HG03045 (cell line): ENCODE results near the gene TMEM120B.

Source experiments
- ATAC-seq: cut with Tn5 transposase; IDR thresholded peaks from one replicate; pipeline ENCODE4 v1.9.1; 2021; ENCODE audit warnings: mild to moderate bottlenecking, moderate library complexity; ENCODE audit not compliant: unreplicated experiment

TMEM120B gene

DNA sequence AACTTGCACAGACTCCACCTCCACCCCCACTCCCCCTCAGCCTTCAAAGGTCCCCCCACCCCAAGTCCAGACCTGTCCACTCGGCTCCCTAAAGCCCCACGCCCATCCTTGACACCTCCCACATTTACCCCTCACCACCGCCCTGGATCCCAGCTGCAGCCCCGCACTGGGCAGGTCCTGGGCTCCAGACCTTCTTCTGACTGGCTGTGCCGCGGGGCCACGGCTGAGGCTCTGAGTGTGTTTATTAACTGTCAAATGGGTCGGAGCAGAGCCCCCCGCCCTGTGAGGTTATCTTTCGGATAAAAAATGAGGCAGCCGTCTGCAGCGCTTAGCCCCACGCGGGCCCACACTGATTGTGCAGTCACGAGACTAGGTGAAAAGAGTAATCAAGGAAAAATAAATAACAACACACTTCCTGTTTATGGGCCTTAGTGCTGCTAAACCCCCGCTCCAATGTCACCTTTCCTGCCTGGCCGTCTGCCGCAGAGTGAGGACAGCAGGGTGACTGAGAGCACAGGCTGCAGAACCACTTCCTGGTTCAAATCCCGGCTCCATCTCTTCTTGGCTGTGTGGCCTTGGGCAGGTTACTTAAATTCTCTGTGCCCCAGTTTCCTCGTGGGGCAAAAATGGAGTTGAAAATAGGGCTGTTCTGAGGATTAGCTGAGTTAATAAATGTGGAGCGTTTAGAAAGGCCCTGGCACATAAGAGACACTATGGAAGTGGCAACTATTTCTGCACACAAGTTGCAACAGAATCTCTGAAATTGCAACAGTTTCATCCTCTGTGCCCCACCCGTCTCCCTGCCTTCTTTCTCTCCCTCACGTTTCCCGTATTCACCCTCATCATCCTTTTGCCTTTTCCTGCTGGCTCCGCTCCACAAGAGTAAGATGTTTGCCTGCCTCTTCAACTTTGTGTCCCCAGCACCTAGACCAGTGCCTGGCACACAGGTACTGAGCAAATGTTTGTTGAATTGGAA, 100.7 kb downstream of the TMEM120B start:
- no peak for ATAC-seq

DNA sequence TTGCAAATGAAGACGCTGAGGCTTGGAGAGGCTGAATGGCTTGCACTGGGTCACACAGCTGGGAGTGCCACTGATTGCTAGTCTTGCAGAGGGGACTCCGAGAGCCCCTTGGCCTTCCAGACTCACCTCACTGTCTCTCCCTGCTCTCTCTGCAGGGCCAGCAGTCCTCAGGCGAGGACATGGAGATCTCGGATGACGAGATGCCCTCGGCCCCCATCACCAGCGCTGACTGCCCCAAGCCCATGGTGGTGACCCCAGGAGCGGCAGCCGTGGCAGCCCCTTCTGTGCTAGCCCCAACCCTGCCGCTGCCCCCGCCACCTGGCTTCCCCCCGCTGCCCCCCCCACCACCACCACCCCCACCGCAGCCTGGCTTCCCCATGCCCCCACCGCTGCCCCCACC, 101.4 kb downstream of the TMEM120B start:
- no peak for ATAC-seq

DNA sequence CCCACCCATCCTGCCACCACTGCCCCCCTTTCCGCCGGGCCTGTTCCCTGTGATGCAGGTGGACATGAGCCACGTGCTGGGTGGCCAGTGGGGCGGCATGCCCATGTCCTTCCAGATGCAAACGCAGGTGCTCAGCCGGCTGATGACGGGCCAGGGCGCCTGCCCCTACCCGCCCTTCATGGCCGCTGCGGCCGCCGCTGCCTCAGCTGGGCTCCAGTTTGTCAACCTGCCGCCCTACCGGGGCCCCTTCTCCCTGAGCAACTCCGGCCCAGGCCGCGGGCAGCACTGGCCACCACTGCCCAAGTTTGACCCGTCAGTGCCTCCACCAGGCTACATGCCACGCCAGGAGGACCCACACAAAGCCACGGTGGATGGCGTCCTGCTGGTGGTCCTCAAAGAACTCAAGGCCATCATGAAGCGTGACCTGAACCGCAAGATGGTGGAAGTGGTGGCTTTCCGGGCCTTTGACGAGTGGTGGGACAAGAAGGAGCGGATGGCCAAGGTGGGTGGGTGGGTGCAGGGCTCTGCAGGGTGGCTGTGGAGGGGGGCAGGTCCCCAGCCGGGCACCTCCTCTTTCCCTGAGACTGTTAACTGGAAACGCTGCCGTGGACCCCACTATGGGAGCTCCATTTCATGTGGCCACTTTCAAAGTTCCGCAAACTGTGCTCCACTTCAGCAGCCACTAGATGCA, 102.0 kb downstream of the TMEM120B start:
- no peak for ATAC-seq

DNA sequence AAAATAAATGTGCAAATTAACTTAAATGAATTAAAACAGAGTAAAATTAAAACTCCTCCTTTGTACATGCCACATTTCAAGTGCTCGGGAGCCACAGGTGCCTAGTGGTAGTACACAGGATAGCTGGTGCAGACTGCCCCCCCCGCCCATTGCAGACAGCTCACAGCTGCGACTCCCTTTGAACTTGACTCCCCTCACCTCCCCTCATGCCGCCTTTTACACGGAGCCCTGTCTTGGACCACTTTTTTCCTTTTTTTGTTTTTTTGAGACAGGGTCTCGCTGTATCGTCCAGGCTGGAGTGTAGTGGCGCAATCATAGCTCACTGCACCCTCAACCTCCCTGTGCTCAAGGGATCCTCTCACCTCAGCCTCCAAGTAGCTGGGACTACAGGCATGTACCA, 102.7 kb downstream of the TMEM120B start:
- ATAC-seq: no peak

DNA sequence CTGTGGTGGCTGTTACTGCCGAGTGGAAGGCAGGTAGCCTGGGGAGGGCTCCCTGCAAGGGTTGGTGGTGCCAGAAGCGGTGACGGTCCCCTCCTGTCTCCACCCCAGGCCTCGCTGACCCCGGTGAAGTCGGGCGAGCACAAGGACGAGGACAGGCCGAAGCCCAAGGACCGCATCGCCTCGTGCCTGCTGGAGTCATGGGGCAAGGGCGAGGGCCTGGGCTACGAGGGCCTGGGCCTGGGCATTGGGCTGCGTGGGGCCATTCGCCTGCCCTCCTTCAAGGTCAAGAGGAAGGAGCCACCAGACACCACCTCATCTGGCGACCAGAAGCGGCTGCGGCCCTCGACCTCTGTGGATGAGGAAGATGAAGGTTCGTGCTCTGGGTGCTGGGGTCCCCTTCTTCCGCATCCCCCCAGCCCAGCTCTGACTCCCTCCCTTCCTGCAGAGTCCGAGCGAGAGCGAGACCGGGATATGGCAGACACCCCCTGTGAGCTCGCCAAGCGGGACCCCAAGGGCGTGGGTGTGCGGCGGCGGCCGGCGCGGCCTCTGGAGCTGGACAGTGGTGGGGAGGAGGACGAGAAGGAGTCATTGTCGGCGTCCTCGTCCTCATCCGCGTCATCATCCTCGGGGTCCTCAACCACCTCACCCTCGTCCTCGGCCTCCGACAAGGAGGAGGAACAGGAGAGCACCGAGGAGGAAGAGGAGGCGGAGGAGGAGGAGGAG, 104.5 kb downstream of the TMEM120B start:
- no peak for ATAC-seq

DNA sequence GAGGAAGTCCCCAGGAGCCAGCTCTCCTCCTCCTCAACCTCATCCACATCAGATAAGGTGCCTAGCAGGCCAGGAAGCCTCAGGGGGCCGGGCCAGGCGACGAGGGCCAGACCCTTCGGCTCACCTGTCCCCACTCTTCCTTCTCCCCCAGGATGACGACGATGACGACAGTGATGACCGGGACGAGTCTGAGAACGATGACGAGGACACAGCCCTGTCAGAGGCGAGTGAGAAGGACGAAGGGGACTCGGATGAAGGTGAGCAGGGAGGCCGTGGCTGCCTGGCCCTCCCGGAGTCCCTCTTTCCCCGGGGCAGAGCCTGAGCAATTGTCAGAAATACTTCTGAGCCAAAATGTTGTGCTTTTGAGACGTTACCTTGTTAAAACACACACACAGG, 105.1 kb downstream of the TMEM120B start:
- no peak for ATAC-seq

DNA sequence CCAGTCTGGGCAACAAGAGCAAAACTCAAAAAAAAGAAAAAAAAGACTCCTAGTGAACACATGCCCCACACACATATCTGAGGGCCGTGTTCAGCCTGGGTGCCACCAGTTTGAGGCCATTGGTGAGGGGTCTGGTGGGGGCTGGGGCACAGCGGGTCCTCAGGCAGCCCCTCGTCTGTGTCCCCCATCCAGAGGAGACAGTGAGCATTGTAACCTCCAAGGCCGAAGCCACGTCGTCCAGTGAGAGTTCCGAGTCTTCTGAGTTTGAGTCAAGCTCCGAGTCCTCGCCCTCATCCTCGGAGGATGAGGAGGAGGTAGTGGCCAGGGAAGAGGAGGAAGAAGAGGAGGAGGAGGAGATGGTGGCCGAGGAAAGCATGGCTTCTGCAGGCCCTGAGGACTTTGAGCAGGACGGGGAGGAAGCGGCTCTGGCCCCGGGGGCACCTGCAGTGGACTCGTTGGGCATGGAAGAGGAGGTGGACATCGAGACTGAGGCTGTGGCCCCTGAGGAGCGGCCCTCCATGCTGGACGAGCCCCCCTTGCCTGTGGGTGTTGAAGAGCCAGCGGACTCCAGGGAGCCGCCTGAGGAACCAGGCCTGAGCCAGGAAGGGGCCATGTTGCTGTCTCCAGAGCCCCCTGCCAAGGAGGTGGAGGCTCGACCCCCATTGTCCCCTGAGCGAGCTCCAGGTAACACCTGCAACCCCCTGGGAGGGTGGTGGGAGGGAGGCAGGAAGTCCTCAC, 106.8 kb downstream of the TMEM120B start:
- no peak for ATAC-seq

DNA sequence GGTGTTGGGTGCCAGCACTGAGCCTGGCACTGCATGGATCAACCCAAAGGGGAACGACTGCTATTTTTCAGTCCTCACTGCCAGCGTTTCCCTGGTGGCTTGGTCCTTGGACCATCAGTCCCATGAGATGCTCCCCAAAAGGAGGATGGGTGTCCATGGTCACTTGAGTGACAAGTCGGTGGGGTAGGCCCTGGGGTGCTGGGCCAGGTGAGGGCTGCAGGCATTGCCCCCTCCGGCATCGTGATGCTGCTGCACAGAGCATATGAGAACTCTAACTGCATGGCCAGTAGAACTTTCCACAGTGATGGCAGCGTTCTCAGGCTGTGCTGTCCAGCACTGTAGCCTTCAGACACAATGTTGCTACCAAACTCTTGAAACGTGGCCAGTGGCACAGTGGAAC, 107.5 kb downstream of the TMEM120B start:
- no peak for ATAC-seq

DNA sequence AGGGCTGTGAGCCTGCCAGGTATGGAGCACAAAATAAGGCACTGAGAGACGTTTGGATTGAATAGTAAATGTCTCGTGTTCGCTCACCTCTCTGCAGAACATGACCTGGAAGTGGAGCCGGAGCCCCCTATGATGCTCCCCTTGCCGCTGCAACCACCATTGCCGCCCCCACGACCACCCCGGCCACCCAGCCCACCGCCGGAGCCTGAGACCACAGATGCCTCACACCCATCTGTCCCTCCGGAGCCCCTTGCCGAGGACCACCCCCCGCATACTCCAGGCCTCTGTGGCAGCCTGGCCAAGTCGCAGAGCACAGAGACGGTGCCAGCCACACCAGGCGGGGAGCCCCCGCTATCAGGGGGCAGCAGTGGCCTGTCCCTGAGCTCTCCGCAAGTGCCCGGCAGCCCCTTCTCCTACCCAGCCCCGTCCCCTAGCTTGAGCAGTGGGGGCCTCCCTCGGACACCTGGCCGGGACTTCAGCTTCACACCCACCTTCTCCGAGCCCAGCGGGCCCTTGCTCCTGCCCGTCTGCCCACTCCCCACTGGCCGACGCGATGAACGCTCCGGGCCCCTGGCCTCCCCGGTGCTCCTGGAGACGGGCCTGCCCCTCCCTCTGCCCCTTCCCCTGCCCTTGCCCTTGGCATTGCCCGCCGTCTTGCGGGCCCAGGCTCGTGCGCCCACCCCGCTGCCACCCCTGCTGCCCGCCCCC, 110.0 kb downstream of the TMEM120B start:
- no peak for ATAC-seq

DNA sequence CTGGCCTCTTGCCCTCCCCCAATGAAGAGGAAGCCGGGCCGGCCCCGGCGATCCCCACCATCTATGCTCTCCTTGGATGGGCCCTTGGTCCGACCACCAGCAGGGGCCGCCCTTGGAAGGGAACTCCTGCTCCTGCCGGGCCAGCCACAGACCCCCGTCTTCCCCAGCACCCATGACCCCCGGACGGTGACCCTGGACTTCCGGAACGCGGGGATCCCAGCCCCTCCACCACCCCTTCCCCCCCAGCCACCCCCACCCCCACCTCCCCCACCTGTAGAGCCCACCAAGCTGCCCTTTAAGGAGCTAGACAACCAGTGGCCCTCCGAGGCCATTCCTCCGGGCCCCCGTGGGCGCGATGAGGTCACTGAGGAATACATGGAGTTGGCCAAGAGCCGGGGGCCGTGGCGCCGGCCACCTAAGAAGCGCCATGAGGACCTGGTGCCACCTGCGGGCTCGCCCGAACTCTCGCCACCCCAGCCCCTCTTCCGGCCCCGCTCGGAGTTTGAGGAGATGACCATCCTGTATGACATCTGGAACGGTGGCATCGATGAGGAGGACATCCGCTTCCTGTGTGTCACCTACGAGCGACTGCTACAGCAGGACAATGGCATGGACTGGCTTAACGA, 110.7 kb downstream of the TMEM120B start:
- ATAC-seq: no peak

DNA sequence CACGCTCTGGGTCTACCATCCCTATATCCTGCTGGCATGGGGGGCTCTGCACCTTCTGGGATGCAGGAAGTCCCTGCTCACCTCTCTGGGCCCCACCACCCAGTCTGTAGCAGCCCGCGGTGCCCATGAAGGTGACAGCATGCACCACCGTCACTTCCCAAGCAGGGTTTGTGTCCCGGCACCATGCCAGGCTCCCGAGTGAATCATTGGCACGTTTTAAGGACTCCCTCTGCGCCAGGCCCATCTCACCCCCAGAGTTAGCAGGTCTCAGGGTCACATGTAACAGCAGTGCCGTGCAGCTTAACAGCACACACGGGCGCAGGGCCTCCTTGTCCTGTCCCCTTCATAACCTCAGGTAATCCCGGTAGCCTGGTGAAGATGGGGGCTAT, 111.2 kb downstream of the TMEM120B start:
- no peak for ATAC-seq

DNA sequence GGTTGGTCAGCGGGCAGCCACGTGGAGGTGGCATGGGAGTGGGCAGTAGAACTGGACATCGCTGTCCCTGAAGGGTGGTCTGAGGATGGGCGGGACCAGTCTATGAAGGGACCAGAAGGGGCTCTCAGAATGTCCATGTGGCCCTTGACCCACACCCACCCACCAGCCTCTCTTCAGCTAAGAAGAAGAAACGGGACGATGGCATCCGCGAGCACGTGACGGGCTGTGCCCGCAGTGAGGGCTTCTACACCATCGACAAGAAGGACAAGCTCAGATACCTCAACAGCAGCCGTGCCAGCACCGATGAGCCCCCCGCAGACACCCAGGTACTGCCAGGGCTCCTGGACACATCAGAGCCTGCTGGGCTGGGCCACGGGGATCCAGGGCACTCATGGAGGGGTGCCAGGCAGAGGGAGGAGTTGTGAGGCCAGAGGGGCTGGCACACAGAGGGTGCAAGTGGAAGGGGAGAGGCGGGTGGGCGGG, 112.5 kb downstream of the TMEM120B start:
- no peak for ATAC-seq

DNA sequence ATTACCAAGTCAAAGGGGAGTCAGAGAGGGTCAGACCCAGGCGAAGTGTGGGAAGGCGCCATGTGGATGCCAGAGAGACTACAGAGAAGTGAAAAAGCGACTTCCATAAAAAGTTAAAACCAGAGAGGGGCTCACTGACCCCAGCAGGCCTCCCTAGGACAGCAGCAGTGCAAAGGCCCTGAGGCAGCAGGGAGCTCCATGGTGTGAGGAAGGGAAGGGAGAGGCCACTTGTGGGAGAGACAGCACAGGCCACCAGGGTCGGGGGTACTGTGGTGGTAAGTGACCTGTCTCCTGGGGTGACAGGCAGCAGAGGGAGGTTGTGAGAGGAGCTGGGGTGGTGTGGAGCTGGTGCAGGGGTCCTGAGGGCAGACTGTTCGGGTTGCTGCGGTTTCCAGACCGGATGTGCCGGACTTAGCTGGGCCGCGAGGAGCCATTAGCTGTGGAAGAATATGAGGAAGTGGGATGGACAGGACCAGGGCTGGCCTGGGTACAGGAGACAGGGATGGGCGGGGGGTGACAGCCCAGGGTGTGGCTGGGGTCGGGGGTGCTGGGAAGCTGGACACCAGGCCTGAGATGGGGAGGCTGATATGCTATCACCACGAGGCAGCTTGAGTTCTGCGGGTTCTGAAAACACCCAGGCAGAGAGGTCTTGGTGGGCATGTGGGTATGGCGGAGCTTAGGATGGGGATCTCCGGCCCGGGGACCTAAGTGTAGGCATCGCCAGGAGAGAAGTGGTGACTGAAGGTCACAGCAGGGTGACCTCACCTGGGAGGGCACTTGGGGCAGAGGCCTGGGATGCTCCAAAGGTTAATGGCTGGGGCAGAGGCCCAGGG, 114.0 kb downstream of the TMEM120B start:
- ATAC-seq: no peak

DNA sequence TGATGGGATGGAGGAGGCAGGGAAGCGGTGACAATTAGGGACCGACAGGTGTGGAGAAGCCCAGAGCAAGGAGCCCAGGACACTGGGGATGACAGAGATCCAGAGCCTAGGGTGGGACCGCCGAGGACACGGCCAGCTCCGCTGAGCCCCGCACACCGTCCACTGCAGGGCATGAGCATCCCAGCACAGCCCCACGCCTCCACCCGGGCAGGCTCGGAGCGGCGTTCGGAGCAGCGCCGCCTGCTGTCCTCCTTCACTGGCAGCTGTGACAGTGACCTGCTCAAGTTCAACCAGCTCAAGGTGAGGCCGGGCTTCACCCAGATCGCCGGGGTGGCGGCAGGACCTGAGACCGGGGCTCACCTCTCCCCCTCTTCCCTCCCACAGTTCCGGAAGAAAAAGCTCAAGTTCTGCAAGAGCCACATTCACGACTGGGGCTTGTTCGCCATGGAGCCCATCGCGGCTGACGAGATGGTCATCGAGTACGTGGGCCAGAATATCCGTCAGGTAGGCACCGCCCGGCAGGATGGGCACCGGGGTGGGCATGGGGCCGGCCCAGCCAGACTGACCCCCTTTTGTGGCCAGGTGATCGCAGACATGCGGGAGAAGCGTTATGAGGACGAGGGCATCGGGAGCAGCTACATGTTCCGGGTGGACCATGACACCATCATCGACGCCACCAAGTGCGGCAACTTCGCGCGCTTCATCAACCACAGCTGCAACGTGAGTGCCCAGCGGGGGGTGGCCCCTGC, 115.0 kb downstream of the TMEM120B start:
- ATAC-seq: no peak

DNA sequence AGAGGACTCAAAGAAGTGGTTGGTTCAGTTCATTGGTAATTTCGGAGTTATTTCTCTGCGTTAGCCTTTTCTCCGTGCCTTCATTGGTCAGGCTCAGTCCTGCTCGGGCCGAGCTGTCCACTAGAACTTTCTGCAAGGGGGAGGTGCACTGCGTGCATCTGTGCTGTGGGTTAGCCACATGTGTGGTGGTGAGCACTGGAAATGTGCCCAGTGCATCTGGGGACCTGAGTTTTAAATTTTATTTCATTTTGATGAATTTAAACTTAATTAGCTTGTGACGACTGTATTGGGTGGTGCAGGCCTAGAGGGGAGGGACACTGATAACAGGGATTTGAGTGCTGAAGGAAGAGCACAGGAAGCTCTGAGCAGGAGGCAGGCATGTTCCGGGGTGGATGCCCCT, 115.8 kb downstream of the TMEM120B start:
- no peak for ATAC-seq

DNA sequence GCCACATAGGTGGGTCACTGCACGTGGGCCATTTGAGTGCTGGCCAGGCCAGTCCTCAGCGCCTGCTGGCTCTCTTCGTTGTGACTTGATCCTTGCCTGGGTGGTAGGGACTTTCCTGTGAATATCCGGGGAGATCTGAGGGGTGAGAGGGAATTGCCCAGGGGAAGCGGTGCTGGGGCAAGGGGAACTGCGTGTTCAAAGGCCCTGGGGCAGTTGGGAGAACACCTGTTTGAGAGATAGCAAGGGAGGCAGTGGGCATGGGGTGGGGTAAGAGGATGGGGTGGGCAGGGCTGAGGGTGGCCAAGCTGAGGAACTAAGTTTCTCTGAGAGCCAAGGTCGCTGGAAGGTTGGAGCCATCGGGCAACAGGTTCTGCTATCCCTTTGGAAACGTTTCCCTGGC, 116.3 kb downstream of the TMEM120B start:
- ATAC-seq: no peak

DNA sequence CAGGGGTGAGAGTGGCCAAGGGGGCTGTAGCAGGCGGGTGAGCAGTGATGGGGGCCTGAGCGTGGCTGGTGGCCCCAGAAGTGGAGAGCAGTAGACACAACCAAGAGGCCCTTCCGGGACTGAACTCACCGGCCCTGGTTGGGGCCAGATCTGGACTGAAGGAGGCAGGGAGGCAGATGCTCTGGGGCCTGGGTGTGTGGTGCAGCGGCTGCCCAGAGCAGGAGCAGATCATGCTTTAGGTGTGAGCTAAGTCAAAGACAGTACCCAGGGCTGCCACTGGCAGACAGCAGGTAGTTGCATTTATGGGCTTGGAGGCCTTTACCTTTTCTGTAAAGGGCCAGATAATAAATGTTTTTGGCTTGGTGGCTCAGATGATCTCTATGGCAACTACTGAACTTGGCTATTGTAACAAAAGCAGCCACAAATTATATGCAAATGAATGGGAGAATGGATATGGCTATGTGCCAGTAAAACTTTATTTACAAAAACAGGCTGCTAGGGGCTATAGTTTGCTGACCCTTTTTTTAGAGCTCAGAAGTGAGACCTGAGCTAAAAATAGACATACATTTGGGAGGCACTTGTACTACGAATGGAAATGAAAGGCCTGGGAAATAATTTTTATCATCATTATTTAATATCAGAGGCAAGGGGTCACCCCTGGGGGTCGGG, 116.8 kb downstream of the TMEM120B start:
- no peak for ATAC-seq

DNA sequence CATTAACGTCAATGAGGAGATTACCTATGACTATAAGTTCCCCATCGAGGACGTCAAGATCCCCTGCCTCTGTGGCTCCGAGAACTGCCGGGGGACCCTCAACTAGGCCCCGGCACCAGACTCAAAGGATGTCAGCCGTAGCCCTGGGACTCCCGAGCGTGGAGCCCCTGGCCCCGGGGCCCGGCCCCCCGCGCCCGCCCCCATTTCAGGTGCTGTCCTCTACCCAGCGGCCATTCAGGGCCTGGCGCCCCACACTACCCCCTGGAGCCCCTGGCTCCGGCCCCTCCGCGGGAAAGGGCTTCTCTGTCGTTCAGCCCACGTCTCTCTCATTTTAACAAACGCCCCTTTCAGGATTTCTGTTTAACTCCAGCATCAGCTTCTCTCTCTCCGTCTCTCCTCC, 117.6 kb downstream of the TMEM120B start:
- ATAC-seq: no peak
